AG04449 (cell line): ENCODE measurements around the gene PFDN2.
A peak's percentile ranks its signal among the peaks of the same experiment; 100 is the strongest.

ENCODE experiments used
- CTCF ChIA-PET: fragments of 350-600 bp; formaldehyde crosslinking; extraction: SDS; loops from one replicate; lab custom pipeline; 2021; ENCODE audit warnings: antibody characterized with exemption; lab: Yijun Ruan, JAX
- POLR2A ChIA-PET: fragments of 400-600, 350-600 bp; formaldehyde crosslinking; extraction: SDS; loops from one replicate; lab custom pipeline; 2020; ENCODE audit warnings: antibody characterized with exemption, inconsistent platforms; lab: Yijun Ruan, JAX
- DNase-seq: peaks from one replicate; pipeline ENCODE4 v3.0.0-alpha.2; 2010; ENCODE audit warnings: low read depth, low spot score
- H3K4me3 ChIP-seq: 2 replicates; pipeline ENCODE4 v1.5.1; 2011; ENCODE audit warnings: low read depth, mild to moderate bottlenecking, control low read depth, low read length
- TF ChIP-seq, protein P1 (sequence below): IDR thresholded peaks from one replicate; pipeline ENCODE4 v1.5.1; 2011; ENCODE audit warnings: mild to moderate bottlenecking, moderate library complexity, low read length, control low read depth, inconsistent platforms; ENCODE audit not compliant: insufficient read depth; ENCODE audit errors: missing control alignments

Gene PFDN2

DNA sequence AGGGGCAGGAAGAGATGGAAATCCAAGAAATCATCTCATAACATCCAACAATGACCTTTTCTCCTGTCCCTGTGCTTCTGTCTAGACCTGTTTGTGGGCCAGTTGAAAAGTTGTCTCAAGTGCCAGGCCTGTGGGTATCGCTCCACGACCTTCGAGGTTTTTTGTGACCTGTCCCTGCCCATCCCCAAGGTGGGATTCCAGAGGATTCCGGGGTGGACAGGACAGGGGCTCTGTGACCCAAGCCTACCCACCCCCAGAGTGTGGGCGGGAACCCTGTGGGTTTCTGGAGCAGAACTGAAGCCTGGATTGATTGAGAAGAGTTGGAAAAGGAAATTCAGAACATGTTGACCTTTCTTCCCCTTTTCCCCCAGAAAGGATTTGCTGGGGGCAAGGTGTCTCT, 46.0 kb upstream of the PFDN2 start:
- CTCF ChIA-PET: interaction anchor here (2.4 to 3.2 kb wide), 2 partner anchors 27 to 28 kb away, joined by 7 to 12 read pairs; no protein-coding TSS in a partner anchor
- TF ChIP-seq, protein P1, sequence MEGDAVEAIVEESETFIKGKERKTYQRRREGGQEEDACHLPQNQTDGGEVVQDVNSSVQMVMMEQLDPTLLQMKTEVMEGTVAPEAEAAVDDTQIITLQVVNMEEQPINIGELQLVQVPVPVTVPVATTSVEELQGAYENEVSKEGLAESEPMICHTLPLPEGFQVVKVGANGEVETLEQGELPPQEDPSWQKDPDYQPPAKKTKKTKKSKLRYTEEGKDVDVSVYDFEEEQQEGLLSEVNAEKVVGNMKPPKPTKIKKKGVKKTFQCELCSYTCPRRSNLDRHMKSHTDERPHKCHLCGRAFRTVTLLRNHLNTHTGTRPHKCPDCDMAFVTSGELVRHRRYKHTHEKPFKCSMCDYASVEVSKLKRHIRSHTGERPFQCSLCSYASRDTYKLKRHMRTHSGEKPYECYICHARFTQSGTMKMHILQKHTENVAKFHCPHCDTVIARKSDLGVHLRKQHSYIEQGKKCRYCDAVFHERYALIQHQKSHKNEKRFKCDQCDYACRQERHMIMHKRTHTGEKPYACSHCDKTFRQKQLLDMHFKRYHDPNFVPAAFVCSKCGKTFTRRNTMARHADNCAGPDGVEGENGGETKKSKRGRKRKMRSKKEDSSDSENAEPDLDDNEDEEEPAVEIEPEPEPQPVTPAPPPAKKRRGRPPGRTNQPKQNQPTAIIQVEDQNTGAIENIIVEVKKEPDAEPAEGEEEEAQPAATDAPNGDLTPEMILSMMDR: no peak
- POLR2A ChIA-PET: no interaction called here

DNA sequence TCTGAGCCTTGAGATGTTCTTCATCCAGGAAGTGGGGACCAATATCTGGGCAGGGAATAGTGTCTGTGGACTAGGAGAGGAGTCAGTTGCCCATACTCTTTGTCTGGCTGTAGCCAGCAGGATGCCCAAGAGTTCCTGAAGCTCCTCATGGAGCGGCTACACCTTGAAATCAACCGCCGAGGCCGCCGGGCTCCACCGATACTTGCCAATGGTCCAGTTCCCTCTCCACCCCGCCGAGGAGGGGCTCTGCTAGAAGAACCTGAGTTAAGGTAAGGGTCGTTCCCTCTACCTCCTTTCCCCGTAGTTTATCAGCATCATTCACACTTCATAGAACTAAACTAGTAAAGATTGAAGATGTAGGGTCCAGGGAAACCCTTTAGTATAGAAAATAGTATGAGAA, 45.0 kb upstream of the PFDN2 start:
- ChIA-PET POLR2A (no interaction called here), CTCF (interaction anchor here (0.6 to 1.3 kb wide), 2 partner anchors 9 to 172 kb away, joined by 3 read pairs; no protein-coding TSS in a partner anchor)
- TF ChIP-seq, protein P1: no peak
- H3K4me3 ChIP-seq: no peak overlapping the region
- DNase-seq: no peak

More for the DNA sequence above, 46.0 kb upstream of the PFDN2 start:
- no peak for DNase-seq
- no peak overlapping the region for H3K4me3 ChIP-seq

DNA sequence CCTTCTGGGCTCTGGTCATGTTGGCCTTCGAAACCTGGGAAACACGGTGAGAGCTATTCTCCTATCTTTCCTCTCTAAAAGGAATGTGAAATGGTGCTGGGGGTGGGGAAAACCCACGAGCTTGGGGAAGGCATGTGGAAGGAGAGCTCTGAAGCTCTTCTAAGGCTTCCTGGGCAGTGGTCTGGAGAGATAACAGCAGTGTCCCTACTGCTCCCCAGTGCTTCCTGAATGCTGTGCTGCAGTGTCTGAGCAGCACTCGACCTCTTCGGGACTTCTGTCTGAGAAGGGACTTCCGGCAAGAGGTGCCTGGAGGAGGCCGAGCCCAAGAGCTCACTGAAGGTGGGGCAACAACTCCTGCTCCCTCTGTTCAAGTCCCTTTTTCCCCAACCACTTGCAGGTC, 44.2 kb upstream of the PFDN2 start:
- TF ChIP-seq, protein P1: no peak
- no peak overlapping the region for H3K4me3 ChIP-seq
- POLR2A ChIA-PET: no interaction called here
- CTCF ChIA-PET: interaction anchor here (0.6 to 1.3 kb wide), 6 partner anchors 9 to 172 kb away, joined by 3 to 4 read pairs (median 3); no protein-coding TSS in a partner anchor
- no peak for DNase-seq

DNA sequence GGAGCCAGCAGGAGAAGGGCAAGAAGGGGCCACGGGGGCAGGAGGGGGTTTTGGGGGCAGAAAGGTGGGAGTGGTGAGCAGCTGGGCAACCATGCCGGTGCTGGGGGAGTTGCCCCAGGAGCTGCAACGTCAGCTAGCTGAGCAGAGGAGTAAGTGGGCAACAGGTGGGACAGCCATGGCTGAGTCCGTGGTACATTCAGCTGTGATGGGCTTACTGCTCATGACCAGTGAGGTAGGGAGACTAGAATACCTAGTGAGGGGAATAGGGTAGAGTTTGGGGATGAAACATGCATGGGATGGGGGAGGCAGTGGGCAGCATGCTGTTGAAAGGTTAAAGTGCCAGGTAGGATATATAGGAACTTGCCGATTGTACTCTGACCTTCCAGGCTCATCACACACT, 43.8 kb upstream of the PFDN2 start:
- TF ChIP-seq, protein P1: no peak
- POLR2A ChIA-PET: no interaction called here
- no peak overlapping the region for H3K4me3 ChIP-seq
- no peak for DNase-seq
- CTCF ChIA-PET: interaction anchor here (0.8 to 1.3 kb wide), 6 partner anchors 10 to 64 kb away, joined by 3 to 4 read pairs (median 3); partner anchors contain the start of gene KLHDC9

DNA sequence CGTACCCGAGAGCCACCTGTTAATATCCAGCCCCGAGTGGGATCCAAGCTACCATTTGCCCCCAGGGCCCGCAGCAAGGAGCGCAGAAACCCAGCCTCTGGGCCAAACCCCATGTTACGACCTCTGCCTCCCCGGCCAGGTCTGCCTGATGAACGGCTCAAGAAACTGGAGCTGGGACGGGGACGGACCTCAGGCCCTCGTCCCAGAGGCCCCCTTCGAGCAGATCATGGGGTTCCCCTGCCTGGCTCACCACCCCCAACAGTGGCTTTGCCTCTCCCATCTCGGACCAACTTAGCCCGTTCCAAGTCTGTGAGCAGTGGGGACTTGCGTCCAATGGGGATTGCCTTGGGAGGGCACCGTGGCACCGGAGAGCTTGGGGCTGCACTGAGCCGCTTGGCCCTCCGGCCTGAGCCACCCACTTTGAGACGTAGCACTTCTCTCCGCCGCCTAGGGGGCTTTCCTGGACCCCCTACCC, 42.9 kb upstream of the PFDN2 start:
- POLR2A ChIA-PET: interaction anchor here (1.0 kb wide), 1 partner anchor 38 kb away, joined by 3 read pairs; the partner anchor contains the start of gene ADAMTS4
- H3K4me3 ChIP-seq: no peak overlapping the region
- CTCF ChIA-PET: interaction anchor here (1.0 to 1.2 kb wide), 2 partner anchors 10 to 63 kb away, joined by 3 to 4 read pairs; partner anchors contain the start of gene KLHDC9
- no peak for DNase-seq
- TF ChIP-seq, protein P1: no peak

DNA sequence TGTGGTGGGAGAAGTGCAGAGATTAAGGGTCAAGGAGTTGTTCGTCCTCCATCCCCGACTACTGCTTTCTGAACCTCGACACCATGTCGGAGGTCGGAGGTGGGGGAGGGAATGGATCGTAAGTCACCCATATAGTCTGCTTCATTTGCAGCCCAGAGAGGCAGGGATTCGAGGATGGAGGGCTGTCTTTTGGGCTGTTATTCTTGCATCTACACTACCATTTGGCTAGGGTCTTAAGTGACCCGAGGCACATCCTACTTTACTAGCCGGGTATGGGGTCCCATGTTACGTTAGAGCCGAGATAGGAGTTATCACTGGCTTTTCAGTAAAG, 42.0 kb upstream of the PFDN2 start:
- no peak for DNase-seq
- TF ChIP-seq, protein P1: no peak
- CTCF ChIA-PET: interaction anchor here (2.7 kb wide), 1 partner anchor 26 kb away, joined by 9 read pairs; the partner anchor contains the start of gene DEDD
- POLR2A ChIA-PET: interaction anchor here (1.0 kb wide), 1 partner anchor 39 kb away, joined by 3 read pairs; the partner anchor contains the start of gene ADAMTS4
- peak overlapping the region; percentile 90 for H3K4me3 ChIP-seq
